Astrocyte of the spinal cord (primary cell): ENCODE measurements around the gene MKNK1.

Experiments
- DNase-seq: peaks from one replicate; pipeline ENCODE4 v3.0.0; 2011; ENCODE audit warnings: low read depth, low spot score
- H3K4me3 ChIP-seq: 2 replicates; pipeline ENCODE4 v1.5.1; 2011; ENCODE audit warnings: low read depth, mild to moderate bottlenecking, low read length, moderate library complexity
- in situ Hi-C: cut with HindIII; loops from 2 replicates; pipeline ENCODE4 v1.10.0; 2017; ENCODE audit warnings: low sequenced_read_pairs
- TF ChIP-seq, protein P1 (sequence below): IDR thresholded peaks from 2 replicates; pipeline ENCODE4 v1.5.1; 2012; ENCODE audit warnings: low read depth, mild to moderate bottlenecking, low read length, inconsistent platforms

Gene MKNK1

GRCh38 chr1:46556822-46557221 lies 47.2 kb downstream of the MKNK1 start:
- H3K4me3 ChIP-seq: no peak overlapping the region
- in situ Hi-C loops: no loop called here
- TF ChIP-seq, protein P1, sequence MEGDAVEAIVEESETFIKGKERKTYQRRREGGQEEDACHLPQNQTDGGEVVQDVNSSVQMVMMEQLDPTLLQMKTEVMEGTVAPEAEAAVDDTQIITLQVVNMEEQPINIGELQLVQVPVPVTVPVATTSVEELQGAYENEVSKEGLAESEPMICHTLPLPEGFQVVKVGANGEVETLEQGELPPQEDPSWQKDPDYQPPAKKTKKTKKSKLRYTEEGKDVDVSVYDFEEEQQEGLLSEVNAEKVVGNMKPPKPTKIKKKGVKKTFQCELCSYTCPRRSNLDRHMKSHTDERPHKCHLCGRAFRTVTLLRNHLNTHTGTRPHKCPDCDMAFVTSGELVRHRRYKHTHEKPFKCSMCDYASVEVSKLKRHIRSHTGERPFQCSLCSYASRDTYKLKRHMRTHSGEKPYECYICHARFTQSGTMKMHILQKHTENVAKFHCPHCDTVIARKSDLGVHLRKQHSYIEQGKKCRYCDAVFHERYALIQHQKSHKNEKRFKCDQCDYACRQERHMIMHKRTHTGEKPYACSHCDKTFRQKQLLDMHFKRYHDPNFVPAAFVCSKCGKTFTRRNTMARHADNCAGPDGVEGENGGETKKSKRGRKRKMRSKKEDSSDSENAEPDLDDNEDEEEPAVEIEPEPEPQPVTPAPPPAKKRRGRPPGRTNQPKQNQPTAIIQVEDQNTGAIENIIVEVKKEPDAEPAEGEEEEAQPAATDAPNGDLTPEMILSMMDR: no peak
- peak; percentile 42 for DNase-seq

GRCh38 chr1:46555826-46556619 lies 48.0 kb downstream of the MKNK1 start:
- TF ChIP-seq, protein P1: no peak
- in situ Hi-C loops: no loop called here
- DNase-seq: no peak

GRCh38 chr1:46554597-46555381 lies 49.3 kb downstream of the MKNK1 start:
- no peak overlapping the region for H3K4me3 ChIP-seq
- no peak for DNase-seq
- in situ Hi-C loops: no loop called here
- TF ChIP-seq, protein P1: no peak

More at GRCh38 chr1:46555826-46556619, 48.0 kb downstream of the MKNK1 start:
- no peak overlapping the region for H3K4me3 ChIP-seq

DNA sequence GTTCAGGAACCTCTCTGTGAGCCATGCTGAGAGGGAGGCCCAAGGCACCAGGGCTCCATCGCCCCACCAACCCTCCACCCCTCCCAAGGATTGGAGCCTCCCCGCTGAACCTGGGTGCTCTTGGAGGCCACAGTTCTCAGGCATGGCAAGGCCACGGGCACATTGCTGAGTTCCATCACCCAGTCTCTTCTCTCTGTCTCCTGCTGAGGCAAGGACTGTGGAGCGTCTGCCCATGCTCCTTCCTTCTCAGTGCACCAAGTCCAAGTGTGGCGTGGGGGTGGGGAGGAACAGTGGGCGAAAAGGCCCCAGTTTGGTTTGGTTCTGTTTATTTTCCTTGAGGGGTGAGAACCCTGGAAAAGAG lies 49.9 kb downstream of the MKNK1 start:
- no peak for DNase-seq
- in situ Hi-C loops: no loop called here
- TF ChIP-seq, protein P1: no peak

DNA sequence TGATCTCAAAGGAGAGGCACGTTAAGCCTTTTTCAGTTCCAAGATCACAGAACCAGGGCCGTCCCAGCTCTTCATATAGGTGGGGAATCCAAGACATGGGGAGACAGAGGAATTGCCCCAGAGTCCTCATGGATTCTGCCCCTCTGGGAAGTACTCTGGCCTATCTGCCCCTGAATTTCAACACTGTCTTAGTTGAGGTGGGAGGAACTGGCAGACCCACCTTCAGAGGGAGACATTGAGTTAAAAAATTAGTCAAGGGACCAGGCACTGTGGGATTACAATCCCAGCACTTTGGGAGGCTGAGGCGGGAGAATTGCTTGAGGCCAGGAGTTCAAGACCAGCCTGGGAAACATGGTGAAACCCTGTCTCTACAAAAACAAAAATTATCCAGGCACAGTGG lies 50.6 kb downstream of the MKNK1 start:
- TF ChIP-seq, protein P1: no peak
- H3K4me3 ChIP-seq: no peak overlapping the region
- in situ Hi-C loops: no loop called here
- DNase-seq: no peak

More for the DNA sequence above, 49.9 kb downstream of the MKNK1 start:
- H3K4me3 ChIP-seq: no peak overlapping the region

DNA sequence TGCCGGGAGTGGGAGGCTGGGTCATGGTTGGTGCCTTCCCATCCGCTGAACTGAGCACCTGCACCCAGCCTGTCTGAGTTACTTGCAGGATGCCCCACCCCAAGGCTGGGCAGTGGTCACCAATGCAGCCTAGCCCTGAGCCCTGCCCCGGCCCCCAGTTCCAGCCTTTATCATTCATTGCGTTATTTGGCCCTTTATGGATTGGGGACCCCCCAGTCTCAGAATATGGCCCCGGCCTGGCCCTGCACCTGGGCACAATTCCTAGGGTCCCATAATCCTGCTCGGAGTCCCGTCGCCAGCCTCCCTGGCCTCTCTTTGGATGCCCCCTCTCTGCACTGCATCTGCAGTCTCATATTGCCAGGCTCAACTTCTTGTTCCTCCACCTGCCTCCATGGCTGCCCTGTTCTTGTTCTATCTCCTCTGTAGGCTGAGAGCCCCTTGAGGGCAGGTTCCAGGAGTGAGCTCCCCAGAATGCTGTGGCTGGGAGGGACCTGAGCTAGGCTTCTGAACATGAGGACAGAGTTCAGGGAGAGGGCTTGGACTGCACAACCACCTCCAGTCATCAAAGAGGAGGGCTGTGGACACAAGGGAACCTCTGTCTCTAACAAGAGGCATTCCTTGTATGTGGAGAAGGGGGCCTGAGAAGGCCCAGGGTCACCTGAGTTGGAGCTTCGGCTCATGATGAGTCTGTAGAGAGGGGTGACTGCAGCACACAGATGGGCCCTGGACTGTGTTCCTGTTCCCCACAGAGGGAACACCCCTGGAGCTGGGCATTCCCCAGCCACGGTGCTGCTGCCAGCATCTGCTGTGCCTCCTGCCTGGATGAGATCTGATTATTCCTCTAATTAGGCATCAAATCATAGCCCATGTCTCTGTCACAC lies 51.5 kb downstream of the MKNK1 start:
- in situ Hi-C loops: no loop called here
- DNase-seq: no peak
- TF ChIP-seq, protein P1: no peak
- H3K4me3 ChIP-seq: no peak overlapping the region
